ENCODE results near the gene PCNX2.

PCNX2 gene

DNA sequence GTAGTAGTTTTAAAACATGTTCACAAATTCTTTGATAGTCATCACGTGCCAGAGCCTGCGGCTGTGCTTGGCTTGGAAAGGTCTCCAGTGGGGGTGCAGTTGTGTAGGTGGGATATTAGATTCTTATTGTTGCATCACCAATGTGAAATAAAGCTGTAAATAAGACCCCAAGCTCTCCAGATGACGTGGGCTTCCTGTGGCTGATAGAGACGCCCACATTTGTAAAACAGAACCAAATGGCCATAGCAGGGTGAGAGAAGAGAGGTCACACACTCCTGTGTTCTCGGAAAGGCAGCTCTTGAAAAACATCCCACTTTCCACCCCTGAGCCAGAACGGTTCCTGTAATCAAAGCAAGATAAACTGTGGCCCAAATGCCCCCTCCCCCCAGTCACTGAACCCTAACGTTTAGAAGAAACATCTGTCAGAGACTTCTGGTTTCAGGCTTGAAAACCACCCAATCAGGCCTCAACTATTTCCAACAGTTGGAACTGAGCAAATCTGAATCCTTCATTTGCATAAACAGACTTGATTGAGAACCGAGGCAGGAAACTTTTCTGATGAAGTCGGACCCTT lies 351.8 kb downstream of the PCNX2 start (continued):
- TF ChIP-seq, protein P1, sequence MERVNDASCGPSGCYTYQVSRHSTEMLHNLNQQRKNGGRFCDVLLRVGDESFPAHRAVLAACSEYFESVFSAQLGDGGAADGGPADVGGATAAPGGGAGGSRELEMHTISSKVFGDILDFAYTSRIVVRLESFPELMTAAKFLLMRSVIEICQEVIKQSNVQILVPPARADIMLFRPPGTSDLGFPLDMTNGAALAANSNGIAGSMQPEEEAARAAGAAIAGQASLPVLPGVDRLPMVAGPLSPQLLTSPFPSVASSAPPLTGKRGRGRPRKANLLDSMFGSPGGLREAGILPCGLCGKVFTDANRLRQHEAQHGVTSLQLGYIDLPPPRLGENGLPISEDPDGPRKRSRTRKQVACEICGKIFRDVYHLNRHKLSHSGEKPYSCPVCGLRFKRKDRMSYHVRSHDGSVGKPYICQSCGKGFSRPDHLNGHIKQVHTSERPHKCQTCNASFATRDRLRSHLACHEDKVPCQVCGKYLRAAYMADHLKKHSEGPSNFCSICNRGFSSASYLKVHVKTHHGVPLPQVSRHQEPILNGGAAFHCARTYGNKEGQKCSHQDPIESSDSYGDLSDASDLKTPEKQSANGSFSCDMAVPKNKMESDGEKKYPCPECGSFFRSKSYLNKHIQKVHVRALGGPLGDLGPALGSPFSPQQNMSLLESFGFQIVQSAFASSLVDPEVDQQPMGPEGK (CRISPR knock-in tag; IDR thresholded peaks at IDR 0.05; ENCODE audit: borderline replicate concordance), result no peak
- no peak for TF ChIP-seq ZFP30 (CRISPR knock-in tag; IDR thresholded peaks at IDR 0.05)

DNA sequence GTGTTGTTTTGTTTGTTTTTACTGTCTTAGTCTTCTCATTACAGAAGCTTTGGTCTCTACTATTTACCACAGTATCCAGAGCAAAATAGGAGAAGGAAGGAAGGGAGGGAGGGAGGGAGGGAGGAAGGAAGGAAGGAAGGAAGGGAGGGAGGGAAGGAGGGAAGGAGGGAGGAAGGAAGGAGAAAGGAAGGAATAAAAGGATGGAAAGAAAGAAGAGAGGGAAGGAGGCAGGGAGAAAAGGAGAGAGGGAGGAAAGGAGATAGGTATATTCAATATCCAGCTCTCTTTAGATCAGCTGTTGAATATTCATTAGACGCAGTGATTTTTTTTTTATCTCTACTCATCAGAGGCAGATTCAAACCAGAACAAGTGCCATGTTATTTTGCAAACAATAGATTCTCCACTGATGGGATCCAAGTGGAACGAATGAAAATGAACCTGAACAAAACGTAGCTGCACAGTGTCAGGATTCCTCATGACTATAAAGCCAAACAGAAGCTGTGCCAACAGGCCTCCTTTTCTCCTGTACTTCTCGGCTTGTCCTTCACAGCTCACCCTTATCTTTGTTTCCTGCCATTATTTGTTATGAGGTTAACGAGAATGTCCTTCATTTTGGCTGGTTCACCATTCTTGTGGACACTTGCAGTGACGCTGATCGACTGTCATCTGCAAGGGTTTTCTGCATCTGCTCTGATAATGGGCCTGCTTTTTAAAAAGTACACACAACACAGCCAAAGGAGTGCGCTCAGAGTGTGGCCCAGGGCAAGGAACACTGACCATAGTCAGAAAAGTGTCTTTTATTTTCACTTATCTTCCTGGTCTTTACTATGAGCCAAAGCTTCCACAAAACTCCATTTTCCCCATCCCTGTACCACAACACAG lies 352.9 kb downstream of the PCNX2 start:
- ATAC-seq, result no peak
- TF ChIP-seq GLIS3 (CRISPR knock-in tag; IDR thresholded peaks at IDR 0.05) (no peak), BACH2 (CRISPR knock-in tag; IDR thresholded peaks at IDR 0.05; ENCODE audit: borderline replicate concordance) (no peak), ZNF565 (CRISPR knock-in tag; conservative IDR thresholded peaks at IDR 0.05; ENCODE audit: low read depth) (no peak), ARNTL (CRISPR knock-in tag; IDR thresholded peaks at IDR 0.05; ENCODE audit: borderline replicate concordance, low read depth) (no peak)

DNA sequence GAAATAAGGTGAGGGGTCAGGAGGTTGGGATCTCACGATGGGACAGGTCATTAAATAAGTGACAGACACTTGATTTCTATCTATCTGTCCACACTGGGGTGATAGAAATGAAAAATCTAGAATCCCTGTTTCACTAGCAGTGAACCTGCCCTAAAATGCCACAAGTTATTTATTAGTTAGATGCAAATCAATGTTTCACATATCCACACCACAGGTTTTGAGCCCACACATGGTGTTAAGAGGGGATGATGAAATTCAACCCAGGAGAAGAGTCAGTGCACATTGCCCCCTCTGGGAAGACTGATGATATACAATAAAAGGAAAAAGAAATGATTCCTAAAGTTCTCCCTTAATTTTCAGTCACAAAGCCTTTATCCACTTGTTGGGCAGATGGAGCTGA lies 355.3 kb downstream of the PCNX2 start:
- TF ChIP-seq ARNTL (CRISPR knock-in tag; IDR thresholded peaks at IDR 0.05; ENCODE audit: borderline replicate concordance, low read depth) (no peak), ZNF565 (CRISPR knock-in tag; conservative IDR thresholded peaks at IDR 0.05; ENCODE audit: low read depth) (no peak)
- no peak for ATAC-seq

DNA sequence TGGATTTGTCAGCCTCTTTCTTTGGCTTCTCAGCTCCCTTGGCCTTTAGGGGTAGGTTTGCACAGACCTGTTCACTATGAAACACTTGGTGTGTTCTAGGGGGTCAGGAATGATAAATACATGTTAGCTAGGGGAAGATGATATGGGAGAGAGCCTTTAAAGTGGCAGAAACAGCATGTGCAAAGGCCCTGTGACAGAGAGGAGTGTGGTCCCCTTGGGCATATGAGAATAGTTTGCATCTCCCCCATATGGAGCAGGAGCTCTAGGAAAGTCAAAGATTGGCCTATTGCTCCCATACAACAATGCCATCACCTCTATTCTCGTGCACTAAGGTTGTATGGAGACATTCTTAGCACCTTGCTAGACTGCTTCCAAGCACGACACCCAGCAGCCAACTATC lies 355.8 kb downstream of the PCNX2 start:
- TF ChIP-seq, protein P1 (CRISPR knock-in tag; IDR thresholded peaks at IDR 0.05; ENCODE audit: borderline replicate concordance), result no peak
- TF ChIP-seq BACH2 (CRISPR knock-in tag; IDR thresholded peaks at IDR 0.05; ENCODE audit: borderline replicate concordance) (no peak), ISL1 (CRISPR knock-in tag; IDR thresholded peaks at IDR 0.05) (no peak), ZFP3 (CRISPR knock-in tag; IDR thresholded peaks at IDR 0.05) (no peak), ZNF565 (CRISPR knock-in tag; conservative IDR thresholded peaks at IDR 0.05; ENCODE audit: low read depth) (no peak), ZNF8 (CRISPR knock-in tag; IDR thresholded peaks at IDR 0.05) (no peak), SNAI2 (CRISPR knock-in tag; IDR thresholded peaks at IDR 0.05) (no peak), TCF4 (CRISPR knock-in tag; IDR thresholded peaks at IDR 0.05; ENCODE audit: borderline replicate concordance) (no peak), TOX (CRISPR knock-in tag; IDR thresholded peaks at IDR 0.05; ENCODE audit: borderline replicate concordance) (no peak), ZNF70 (CRISPR knock-in tag; IDR thresholded peaks at IDR 0.05) (no peak), CSDC2 (CRISPR knock-in tag; IDR thresholded peaks at IDR 0.05) (no peak)
- TF ChIP-seq, protein P2, sequence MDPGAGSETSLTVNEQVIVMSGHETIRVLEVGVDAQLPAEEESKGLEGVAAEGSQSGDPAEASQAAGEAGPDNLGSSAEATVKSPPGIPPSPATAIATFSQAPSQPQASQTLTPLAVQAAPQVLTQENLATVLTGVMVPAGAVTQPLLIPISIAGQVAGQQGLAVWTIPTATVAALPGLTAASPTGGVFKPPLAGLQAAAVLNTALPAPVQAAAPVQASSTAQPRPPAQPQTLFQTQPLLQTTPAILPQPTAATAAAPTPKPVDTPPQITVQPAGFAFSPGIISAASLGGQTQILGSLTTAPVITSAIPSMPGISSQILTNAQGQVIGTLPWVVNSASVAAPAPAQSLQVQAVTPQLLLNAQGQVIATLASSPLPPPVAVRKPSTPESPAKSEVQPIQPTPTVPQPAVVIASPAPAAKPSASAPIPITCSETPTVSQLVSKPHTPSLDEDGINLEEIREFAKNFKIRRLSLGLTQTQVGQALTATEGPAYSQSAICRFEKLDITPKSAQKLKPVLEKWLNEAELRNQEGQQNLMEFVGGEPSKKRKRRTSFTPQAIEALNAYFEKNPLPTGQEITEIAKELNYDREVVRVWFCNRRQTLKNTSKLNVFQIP (CRISPR knock-in tag; IDR thresholded peaks at IDR 0.05; ENCODE audit: borderline replicate concordance, low read depth), result no peak
- TF ChIP-seq, protein P3, sequence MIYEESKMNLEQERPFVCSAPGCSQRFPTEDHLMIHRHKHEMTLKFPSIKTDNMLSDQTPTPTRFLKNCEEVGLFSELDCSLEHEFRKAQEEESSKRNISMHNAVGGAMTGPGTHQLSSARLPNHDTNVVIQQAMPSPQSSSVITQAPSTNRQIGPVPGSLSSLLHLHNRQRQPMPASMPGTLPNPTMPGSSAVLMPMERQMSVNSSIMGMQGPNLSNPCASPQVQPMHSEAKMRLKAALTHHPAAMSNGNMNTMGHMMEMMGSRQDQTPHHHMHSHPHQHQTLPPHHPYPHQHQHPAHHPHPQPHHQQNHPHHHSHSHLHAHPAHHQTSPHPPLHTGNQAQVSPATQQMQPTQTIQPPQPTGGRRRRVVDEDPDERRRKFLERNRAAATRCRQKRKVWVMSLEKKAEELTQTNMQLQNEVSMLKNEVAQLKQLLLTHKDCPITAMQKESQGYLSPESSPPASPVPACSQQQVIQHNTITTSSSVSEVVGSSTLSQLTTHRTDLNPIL (CRISPR knock-in tag; IDR thresholded peaks at IDR 0.05; ENCODE audit: low read depth), result no peak
- ATAC-seq, result no peak

DNA sequence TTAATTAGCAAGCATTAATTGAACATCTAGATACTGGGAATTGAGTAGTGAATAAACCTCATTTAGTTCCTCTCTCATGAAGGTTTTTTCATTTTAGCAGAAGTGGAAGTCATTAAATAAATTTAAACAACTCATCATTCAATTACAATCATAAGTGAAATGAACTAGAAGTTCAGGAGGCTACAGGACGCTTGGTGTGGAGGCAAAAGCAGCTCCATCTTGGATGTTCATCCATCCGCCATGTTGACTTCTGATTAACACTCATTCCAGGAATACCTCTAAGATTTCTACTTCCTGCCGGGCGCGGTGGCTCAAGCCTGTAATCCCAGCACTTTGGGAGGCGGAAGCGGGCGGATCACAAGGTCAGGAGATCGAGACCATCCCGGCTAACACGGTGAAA lies 356.6 kb downstream of the PCNX2 start:
- ATAC-seq, result no peak
- TF ChIP-seq ESRRG (CRISPR knock-in tag; IDR thresholded peaks at IDR 0.05) (no peak), ZFP30 (CRISPR knock-in tag; IDR thresholded peaks at IDR 0.05) (no peak), ZNF70 (CRISPR knock-in tag; IDR thresholded peaks at IDR 0.05) (no peak), ARNTL (CRISPR knock-in tag; IDR thresholded peaks at IDR 0.05; ENCODE audit: borderline replicate concordance, low read depth) (no peak), OSR1 (CRISPR knock-in tag; IDR thresholded peaks at IDR 0.05) (no peak)
- TF ChIP-seq, protein P4, sequence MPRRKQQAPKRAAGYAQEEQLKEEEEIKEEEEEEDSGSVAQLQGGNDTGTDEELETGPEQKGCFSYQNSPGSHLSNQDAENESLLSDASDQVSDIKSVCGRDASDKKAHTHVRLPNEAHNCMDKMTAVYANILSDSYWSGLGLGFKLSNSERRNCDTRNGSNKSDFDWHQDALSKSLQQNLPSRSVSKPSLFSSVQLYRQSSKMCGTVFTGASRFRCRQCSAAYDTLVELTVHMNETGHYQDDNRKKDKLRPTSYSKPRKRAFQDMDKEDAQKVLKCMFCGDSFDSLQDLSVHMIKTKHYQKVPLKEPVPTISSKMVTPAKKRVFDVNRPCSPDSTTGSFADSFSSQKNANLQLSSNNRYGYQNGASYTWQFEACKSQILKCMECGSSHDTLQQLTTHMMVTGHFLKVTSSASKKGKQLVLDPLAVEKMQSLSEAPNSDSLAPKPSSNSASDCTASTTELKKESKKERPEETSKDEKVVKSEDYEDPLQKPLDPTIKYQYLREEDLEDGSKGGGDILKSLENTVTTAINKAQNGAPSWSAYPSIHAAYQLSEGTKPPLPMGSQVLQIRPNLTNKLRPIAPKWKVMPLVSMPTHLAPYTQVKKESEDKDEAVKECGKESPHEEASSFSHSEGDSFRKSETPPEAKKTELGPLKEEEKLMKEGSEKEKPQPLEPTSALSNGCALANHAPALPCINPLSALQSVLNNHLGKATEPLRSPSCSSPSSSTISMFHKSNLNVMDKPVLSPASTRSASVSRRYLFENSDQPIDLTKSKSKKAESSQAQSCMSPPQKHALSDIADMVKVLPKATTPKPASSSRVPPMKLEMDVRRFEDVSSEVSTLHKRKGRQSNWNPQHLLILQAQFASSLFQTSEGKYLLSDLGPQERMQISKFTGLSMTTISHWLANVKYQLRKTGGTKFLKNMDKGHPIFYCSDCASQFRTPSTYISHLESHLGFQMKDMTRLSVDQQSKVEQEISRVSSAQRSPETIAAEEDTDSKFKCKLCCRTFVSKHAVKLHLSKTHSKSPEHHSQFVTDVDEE (CRISPR knock-in tag; IDR thresholded peaks at IDR 0.05), result no peak
- TF ChIP-seq, protein P2 (CRISPR knock-in tag; IDR thresholded peaks at IDR 0.05; ENCODE audit: borderline replicate concordance, low read depth), result no peak
- TF ChIP-seq, protein P5, sequence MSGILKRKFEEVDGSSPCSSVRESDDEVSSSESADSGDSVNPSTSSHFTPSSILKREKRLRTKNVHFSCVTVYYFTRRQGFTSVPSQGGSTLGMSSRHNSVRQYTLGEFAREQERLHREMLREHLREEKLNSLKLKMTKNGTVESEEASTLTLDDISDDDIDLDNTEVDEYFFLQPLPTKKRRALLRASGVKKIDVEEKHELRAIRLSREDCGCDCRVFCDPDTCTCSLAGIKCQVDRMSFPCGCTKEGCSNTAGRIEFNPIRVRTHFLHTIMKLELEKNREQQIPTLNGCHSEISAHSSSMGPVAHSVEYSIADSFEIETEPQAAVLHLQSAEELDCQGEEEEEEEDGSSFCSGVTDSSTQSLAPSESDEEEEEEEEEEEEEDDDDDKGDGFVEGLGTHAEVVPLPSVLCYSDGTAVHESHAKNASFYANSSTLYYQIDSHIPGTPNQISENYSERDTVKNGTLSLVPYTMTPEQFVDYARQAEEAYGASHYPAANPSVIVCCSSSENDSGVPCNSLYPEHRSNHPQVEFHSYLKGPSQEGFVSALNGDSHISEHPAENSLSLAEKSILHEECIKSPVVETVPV (CRISPR knock-in tag; IDR thresholded peaks at IDR 0.05), result no peak
